Common myeloid progenitor, CD34-positive (primary cell): ENCODE results near the gene YTHDC1. TPM values are rescaled to one million over a fixed set of nuclear protein-coding genes. Genes with fewer than 3 reads are reported as not detected.
A peak's percentile ranks its signal among the peaks of the same experiment; 100 is the strongest.
"Not testable (repeated sequence)": the region's sequence is repeated elsewhere in the genome, so short reads cannot be mapped to it uniquely, and the experiment has no call there.

Source experiments
- CTCF ChIA-PET: fragments of 350-600 bp; sonication (Branson Sonifier 250); formaldehyde crosslinking; loops from one replicate; lab custom pipeline; 2021; ENCODE audit warnings: antibody characterized with exemption; lab: Charles Lee
- POLR2A ChIA-PET: fragments of 350-600 bp; sonication (Branson Sonifier 250); formaldehyde crosslinking; loops from one replicate; lab custom pipeline; 2021; ENCODE audit warnings: antibody characterized with exemption; lab: Charles Lee
- DNase-seq, 3 donors: peaks; one replicate each; pipeline versions ENCODE4 v3.0.0 to v3.0.0-alpha.2; 2013
- H3K27ac ChIP-seq, 2 experiments: 1 replicate in 1 of 2; 2 replicates in 1 of 2; pipeline ENCODE4 v1.7.0; 2013; ENCODE audit warnings: inconsistent platforms in 2 of 2, low read length in 2 of 2, mild to moderate bottlenecking in 2 of 2, low read depth in 1 of 2, moderate library complexity in 1 of 2; ENCODE audit not compliant: severe bottlenecking in 2 of 2, insufficient read depth in 1 of 2, poor library complexity in 1 of 2
- H3K27me3 ChIP-seq, 5 experiments: replicated peaks in 2 of 5; 1 replicate in 3 of 5; 2 replicates in 2 of 5; pipeline versions ENCODE4 v1.6.1 to v1.7.0; 2013; ENCODE audit warnings: low read length in 4 of 5, mild to moderate bottlenecking in 2 of 5, moderate library complexity in 2 of 5, inconsistent platforms in 1 of 5; ENCODE audit not compliant: insufficient read depth in 5 of 5, control insufficient read depth in 4 of 5
- H3K36me3 ChIP-seq, 4 experiments: 1 replicate in 2 of 4; 2 replicates in 2 of 4; pipeline versions ENCODE4 v1.6.1 to v1.7.0; 2013; ENCODE audit warnings: low read length in 3 of 4, control low read depth in 1 of 4, mild to moderate bottlenecking in 1 of 4; ENCODE audit not compliant: control insufficient read depth in 4 of 4, insufficient read depth in 4 of 4
- H3K4me1 ChIP-seq, 4 experiments: 1 replicate in 3 of 4; 2 replicates in 1 of 4; pipeline versions ENCODE4 v1.6.1 to v1.7.1; 2013; ENCODE audit warnings: low read length in 3 of 4, mild to moderate bottlenecking in 3 of 4, control low read depth in 1 of 4, inconsistent platforms in 1 of 4, moderate library complexity in 1 of 4; ENCODE audit not compliant: control insufficient read depth in 4 of 4, insufficient read depth in 4 of 4; ENCODE audit errors: control extremely low read depth in 1 of 4
- H3K4me3 ChIP-seq, 7 experiments: 1 replicate in 4 of 7; 2 replicates in 3 of 7; pipeline versions ENCODE4 v1.5.1 to v1.7.0; 2013; ENCODE audit warnings: mild to moderate bottlenecking in 7 of 7, low read length in 6 of 7, moderate library complexity in 6 of 7, inconsistent platforms in 2 of 7, low read depth in 2 of 7, control low read depth in 1 of 7; ENCODE audit not compliant: insufficient read depth in 4 of 7, control insufficient read depth in 1 of 7; ENCODE audit errors: extremely low read depth in 1 of 7
- H3K9me3 ChIP-seq, 5 experiments: 1 replicate in 4 of 5; 2 replicates in 1 of 5; pipeline versions ENCODE4 v1.6.1 to v1.7.1; 2013; ENCODE audit warnings: low read length in 4 of 5, mild to moderate bottlenecking in 2 of 5, inconsistent platforms in 1 of 5, low read depth in 1 of 5, moderate library complexity in 1 of 5; ENCODE audit not compliant: control insufficient read depth in 4 of 5, insufficient read depth in 2 of 5; ENCODE audit errors: control extremely low read depth in 1 of 5
- WGBS: methylation state at CpG from one replicate; pipeline ENCODE4 v1.1.5; 2013; ENCODE audit not compliant: insufficient coverage; 5-methylcytosine and 5-hydroxymethylcytosine counted together
- polyA plus RNA-seq: library from polyadenylated mRNA; unstranded; fragments of 120-200 nt; gene quantifications from one replicate; pipeline ENCODE4 v1.2.1, GENCODE V29; 2013

The YTHDC1 gene
- 124 TPM for polyA plus RNA-seq

GRCh38 chr4:68349649-68350360 is at the start of gene YTHDC1:
Gene YTHDC1 (minus strand): TSS chr4:68350090. CDS start chr4:68349753, 337 bp downstream.
- peak; percentile 98 to 99 (median 99) for DNase-seq
- Histone ChIP-seq H3K4me3 (peak within 1 kb of the TSS; percentile 95 to 100 (median 96)), H3K36me3 (peaks cover 0 to 3% (median 1%) of the 10 kb centered on the region in 4 experiments), H3K9me3 (no peaks in the 10 kb centered on the region), H3K27ac (peak within 1 kb of the TSS; percentile 99), H3K27me3 (no peaks in the 10 kb centered on the region), H3K4me1 (peaks cover 13 to 35% (median 21%) of the 10 kb centered on the region in 4 experiments)
- 1% methylated on average over 51 of the region's 67 CpGs for WGBS
- POLR2A ChIA-PET = interaction anchor here (0.7 kb wide), 1 partner anchor 10 kb away, joined by 3 read pairs; no protein-coding TSS in a partner anchor
- CTCF ChIA-PET = interaction anchor here (1.0 to 1.3 kb wide), 3 partner anchors 13 to 26 kb away, joined by 3 to 4 read pairs (median 3); no protein-coding TSS in a partner anchor

- Histone ChIP-seq H3K27me3 (no peaks in the 10 kb centered on the region), H3K27ac (no peak overlapping the region), H3K9me3 (peaks cover 0 to 2% (median 0%) of the 10 kb centered on the region in 5 experiments), H3K4me1 (no peaks in the 10 kb centered on the region), H3K36me3 (no peaks in the 10 kb centered on the region), H3K4me3 (no peak overlapping the region)
- ChIA-PET POLR2A (no interaction called here), CTCF (interaction anchor here (1.1 kb wide), 1 partner anchor 24 kb away, joined by 3 read pairs; no protein-coding TSS in a partner anchor)
- no peak for DNase-seq
- 100% methylated on average over 3 of the region's 4 CpGs for WGBS
Measured at GRCh38 chr4:68399306-68399705, 49.4 kb upstream of the YTHDC1 start.

- CTCF ChIA-PET = no interaction called here
- peaks cover 0 to 2% (median 0%) of the 10 kb centered on the region in 5 experiments for H3K9me3 ChIP-seq
Measured at GRCh38 chr4:68396756-68397155, 46.9 kb upstream of the YTHDC1 start.

GRCh38 chr4:68391436-68391835 is 41.5 kb upstream of the YTHDC1 start:
- Histone ChIP-seq H3K27ac (no peak overlapping the region), H3K36me3 (no peaks in the 10 kb centered on the region), H3K4me1 (no peaks in the 10 kb centered on the region), H3K9me3 (peaks cover 0 to 2% (median 0%) of the 10 kb centered on the region in 5 experiments), H3K4me3 (no peak overlapping the region), H3K27me3 (no peaks in the 10 kb centered on the region)
- no peak for DNase-seq
- WGBS = 100% methylated on average over 1 of the region's 3 CpGs
- ChIA-PET POLR2A (no interaction called here), CTCF (no interaction called here)

More at GRCh38 chr4:68396756-68397155, 46.9 kb upstream of the YTHDC1 start:
- H3K27ac ChIP-seq = no peak overlapping the region
- H3K27me3 ChIP-seq = no peaks in the 10 kb centered on the region
- no peaks in the 10 kb centered on the region for H3K36me3 ChIP-seq
- 71% methylated on average over 1 of the region's 1 CpG for WGBS
- H3K4me3 ChIP-seq = no peak overlapping the region
- H3K4me1 ChIP-seq = no peaks in the 10 kb centered on the region
- no peak for DNase-seq
- POLR2A ChIA-PET = no interaction called here

GRCh38 chr4:68390205-68390935 is 40.5 kb upstream of the YTHDC1 start:
- ChIA-PET POLR2A (interaction anchor here (0.6 kb wide), 1 partner anchor 16 kb away, joined by 3 read pairs; no protein-coding TSS in a partner anchor), CTCF (interaction anchor here (1.0 kb wide), 1 partner anchor 15 kb away, joined by 3 read pairs; no protein-coding TSS in a partner anchor)
- Histone ChIP-seq H3K36me3 (no peaks in the 10 kb centered on the region), H3K9me3 (peaks cover 0 to 2% (median 0%) of the 10 kb centered on the region in 5 experiments), H3K27ac (no peak overlapping the region), H3K4me1 (no peaks in the 10 kb centered on the region), H3K4me3 (no peak overlapping the region), H3K27me3 (no peaks in the 10 kb centered on the region)
- no peak for DNase-seq
- WGBS = 93% methylated on average over 1 of the region's 1 CpG

GRCh38 chr4:68389386-68389913 is 39.6 kb upstream of the YTHDC1 start:
- H3K36me3 ChIP-seq, H3K27ac ChIP-seq, H3K9me3 ChIP-seq, DNase-seq, CTCF ChIA-PET, H3K27me3 ChIP-seq, H3K4me1 ChIP-seq, H3K4me3 ChIP-seq: not testable (repeated sequence)
- 97% methylated on average over 6 of the region's 6 CpGs for WGBS
- POLR2A ChIA-PET = interaction anchor here (0.6 kb wide), 1 partner anchor 15 kb away, joined by 3 read pairs; no protein-coding TSS in a partner anchor
